Prostate gland (tissue), 2 donors: ENCODE data around the gene MKLN1. TPM values are rescaled to one million over a fixed set of nuclear protein-coding genes. Genes with fewer than 3 reads are reported as not detected.
A peak's percentile ranks its signal among the peaks of the same experiment; 100 is the strongest.

Experiments used
- DNase-seq: peaks from one replicate; pipeline ENCODE4 v3.0.0-alpha.2; 2019; ENCODE audit warnings: low spot score
- H3K27ac ChIP-seq, 2 donors: fragments of 200-600 bp; sonication (generic); 2 replicates each; pipeline ENCODE4 v1.5.1; 2017 to 2019
- H3K27me3 ChIP-seq: fragments of 200-600 bp; sonication (generic); replicated peaks from 2 replicates; pipeline ENCODE4 v1.5.1; 2019; ENCODE audit not compliant: insufficient read depth
- H3K36me3 ChIP-seq, 2 donors: fragments of 200-600 bp; sonication (generic); 1 replicate in 1 of 2; 2 replicates in 1 of 2; pipeline versions ENCODE4 v1.5.1 to v1.8.1; 2017 to 2019
- H3K4me1 ChIP-seq: fragments of 200-600 bp; sonication (generic); replicated peaks from 2 replicates; pipeline ENCODE4 v1.5.1; 2019
- H3K4me3 ChIP-seq, 2 donors: fragments of 200-600 bp; sonication (generic); 2 replicates each; pipeline ENCODE4 v1.5.1; 2017 to 2019
- H3K9me3 ChIP-seq: fragments of 200-600 bp; sonication (generic); 2 replicates; pipeline ENCODE4 v1.5.1; 2017
- CTCF ChIP-seq, 4 experiments: fragments of 200-600 bp in 2 of 4; fragments of 450-650 bp in 2 of 4; sonication (generic) in 2 of 4; IDR thresholded peaks; 1 replicate in 3 of 4; 2 replicates in 1 of 4; pipeline ENCODE4 v1.5.1; 2016 to 2019; ENCODE audit warnings: antibody characterized with exemption in 4 of 4, mild to moderate bottlenecking in 2 of 4, moderate library complexity in 2 of 4
- POLR2A ChIP-seq: fragments of 450-650 bp; IDR thresholded peaks from one replicate; pipeline ENCODE4 v1.6.1; 2016; ENCODE audit warnings: antibody characterized with exemption, mild to moderate bottlenecking
- POLR2AphosphoS5 ChIP-seq: sonication (generic); formaldehyde crosslinking; IDR thresholded peaks from one replicate; pipeline ENCODE4 v1.6.1; 2017; ENCODE audit warnings: antibody characterized with exemption
- WGBS: methylation state at CpG from one replicate; pipeline ENCODE4 v1.1.5; 2018; 5-methylcytosine and 5-hydroxymethylcytosine counted together
- intact Hi-C: fragments of 100-400 bp; cut with DNase I; formaldehyde crosslinking; loops from one replicate; pipeline ENCODE4 v1.14.2; 2022
- total RNA-seq, 2 donors: library from RNA; depleted of rRNA; stranded (reverse); fragments of >200 nt; gene quantifications; one replicate each; pipeline ENCODE4 v1.1.0, GENCODE V29; 2016

Gene MKLN1
- total RNA-seq, 2 donors from 2014 or later: 53.1 to 58.1 TPM

GRCh38 chr7:131482800-131483199 is 155.1 kb downstream of the MKLN1 start:
- no peaks in the 10 kb centered on the region for H3K36me3 ChIP-seq
- no peak overlapping the region for H3K27ac ChIP-seq
- DNase-seq: no peak
- H3K27me3 ChIP-seq: no peaks in the 10 kb centered on the region
- no peak overlapping the region for H3K4me3 ChIP-seq
- H3K4me1 ChIP-seq: no peaks in the 10 kb centered on the region
- no peak for TF ChIP-seq POLR2A
- TF ChIP-seq POLR2AphosphoS5: no peak
- no peak for TF ChIP-seq CTCF (IDR thresholded peaks at IDR 0.05)
- intact Hi-C loops: no loop called here
- 97% methylated on average over 2 of the region's 2 CpGs for WGBS
- H3K9me3 ChIP-seq: no peaks in the 10 kb centered on the region

DNA sequence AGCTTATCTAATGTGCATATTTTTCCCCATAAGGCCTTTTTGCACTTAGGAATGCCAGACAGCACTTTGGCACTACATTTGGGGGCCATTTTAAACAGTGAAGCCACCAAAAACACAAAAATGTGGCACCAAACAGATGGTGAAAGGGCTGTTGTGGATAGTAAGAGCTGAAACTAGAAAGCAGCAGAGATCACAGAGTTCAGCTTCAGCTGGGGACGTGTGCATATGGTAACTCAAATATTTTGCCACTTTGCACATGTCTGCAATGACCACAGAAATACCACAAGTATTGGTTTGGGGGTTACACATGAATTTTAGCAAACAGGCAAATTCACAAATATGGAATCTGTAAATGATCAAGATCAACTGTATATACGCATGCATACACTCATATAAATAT is 155.9 kb downstream of the MKLN1 start:
- Histone ChIP-seq H3K27ac (no peak overlapping the region), H3K36me3 (no peaks in the 10 kb centered on the region), H3K27me3 (no peaks in the 10 kb centered on the region), H3K4me3 (no peak overlapping the region), H3K9me3 (no peaks in the 10 kb centered on the region), H3K4me1 (no peaks in the 10 kb centered on the region)
- DNase-seq: no peak
- intact Hi-C loops: no loop called here
- TF ChIP-seq CTCF (IDR thresholded peaks at IDR 0.05): no peak
- no peak for TF ChIP-seq POLR2A
- no peak for TF ChIP-seq POLR2AphosphoS5
- WGBS: 96% methylated on average over 2 of the region's 2 CpGs

GRCh38 chr7:131486346-131486745 is 158.7 kb downstream of the MKLN1 start:
- H3K4me3 ChIP-seq: no peak overlapping the region
- no peak for DNase-seq
- H3K27ac ChIP-seq: peak overlapping the region in 1 of 2 donors; percentile 30
- no peaks in the 10 kb centered on the region for H3K27me3 ChIP-seq
- H3K9me3 ChIP-seq: no peaks in the 10 kb centered on the region
- H3K4me1 ChIP-seq: no peaks in the 10 kb centered on the region
- intact Hi-C loops: no loop called here
- no peaks in the 10 kb centered on the region for H3K36me3 ChIP-seq
- TF ChIP-seq POLR2AphosphoS5 (no peak), POLR2A (no peak), CTCF (IDR thresholded peaks at IDR 0.05) (no peak)
- 75% methylated on average over 2 of the region's 2 CpGs for WGBS

DNA sequence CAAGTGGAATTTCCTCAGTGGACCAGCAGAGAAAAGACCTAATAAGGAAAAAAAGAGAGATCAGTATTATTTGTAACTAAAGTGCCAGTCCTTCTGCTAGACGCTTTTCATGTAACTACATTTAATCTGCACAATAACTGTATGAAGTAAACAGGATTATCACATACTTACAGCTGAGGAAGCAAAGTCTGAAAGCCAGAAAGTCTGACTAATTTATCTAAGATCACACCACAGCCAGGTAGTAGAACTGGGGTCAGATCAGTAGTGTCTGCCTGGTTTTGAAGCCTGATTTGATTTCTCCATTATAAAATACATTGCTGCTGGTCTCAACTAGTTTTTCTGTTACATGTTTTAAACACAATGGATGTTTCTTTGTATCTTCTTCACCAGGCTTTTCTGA is 159.5 kb downstream of the MKLN1 start:
- no peak for TF ChIP-seq CTCF (IDR thresholded peaks at IDR 0.05)
- TF ChIP-seq POLR2A: no peak
- no peak for TF ChIP-seq POLR2AphosphoS5
- Histone ChIP-seq H3K4me3 (no peak overlapping the region), H3K36me3 (no peaks in the 10 kb centered on the region), H3K27ac (no peak overlapping the region), H3K4me1 (no peaks in the 10 kb centered on the region), H3K9me3 (no peaks in the 10 kb centered on the region), H3K27me3 (no peaks in the 10 kb centered on the region)
- 91% methylated on average over 1 of the region's 1 CpG for WGBS
- intact Hi-C loops: no loop called here
- DNase-seq: no peak

DNA sequence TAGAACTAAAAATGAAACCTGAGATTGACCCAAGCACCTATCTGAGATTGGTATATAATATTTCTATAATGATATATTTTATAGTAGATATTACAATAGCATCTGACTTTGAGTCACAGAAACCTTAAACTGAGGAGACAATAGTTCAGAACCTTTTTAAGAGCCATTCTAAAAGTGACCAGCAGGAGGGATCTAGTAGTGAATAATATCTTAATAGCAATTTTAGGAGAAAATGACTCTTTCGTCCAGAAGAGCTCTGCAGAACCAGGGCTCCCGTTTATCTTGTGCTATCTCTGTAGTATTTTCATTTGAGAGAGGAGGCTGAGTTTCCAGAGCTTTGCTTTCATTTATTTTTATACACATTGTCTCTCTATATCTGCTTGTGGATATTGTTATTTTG is 160.7 kb downstream of the MKLN1 start:
- H3K27me3 ChIP-seq: no peaks in the 10 kb centered on the region
- no peaks in the 10 kb centered on the region for H3K9me3 ChIP-seq
- H3K36me3 ChIP-seq: no peaks in the 10 kb centered on the region
- H3K4me1 ChIP-seq: no peaks in the 10 kb centered on the region
- no peak overlapping the region for H3K27ac ChIP-seq
- 84% methylated on average over 2 of the region's 2 CpGs for WGBS
- no peak for DNase-seq
- intact Hi-C loops: no loop called here
- no peak overlapping the region for H3K4me3 ChIP-seq
- TF ChIP-seq POLR2AphosphoS5: no peak
- no peak for TF ChIP-seq POLR2A
- TF ChIP-seq CTCF (IDR thresholded peaks at IDR 0.05): no peak
